Kidney capillary endothelial cell (primary cell): ENCODE data around the gene PER1.
A peak's percentile ranks its signal among the peaks of the same experiment; 100 is the strongest.

ENCODE experiments used
- DNase-seq: peaks from one replicate; pipeline ENCODE4 v3.0.0-alpha.2; 2018; ENCODE audit warnings: low spot score

PER1 gene

DNA sequence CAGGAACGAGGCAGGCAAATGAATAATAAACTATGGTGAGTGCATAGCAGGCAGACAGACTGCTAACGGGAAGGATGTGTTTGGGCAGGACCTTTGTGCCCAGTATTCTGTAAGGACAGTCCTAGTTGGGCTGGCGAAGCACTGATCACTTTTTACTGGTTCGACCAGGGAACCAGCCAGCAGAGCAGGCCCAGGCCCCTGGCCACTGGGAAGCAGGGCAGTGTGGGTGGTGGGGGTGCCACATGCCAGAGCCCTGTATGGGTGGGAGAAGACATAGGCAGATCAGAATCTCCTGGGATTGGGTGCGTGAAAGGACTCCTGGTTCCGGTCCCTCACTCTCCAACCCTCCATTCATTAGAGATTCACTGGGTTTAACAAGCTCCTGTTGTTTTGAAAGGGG is 14.5 kb upstream of the PER1 start:
- DNase-seq: no peak

DNA sequence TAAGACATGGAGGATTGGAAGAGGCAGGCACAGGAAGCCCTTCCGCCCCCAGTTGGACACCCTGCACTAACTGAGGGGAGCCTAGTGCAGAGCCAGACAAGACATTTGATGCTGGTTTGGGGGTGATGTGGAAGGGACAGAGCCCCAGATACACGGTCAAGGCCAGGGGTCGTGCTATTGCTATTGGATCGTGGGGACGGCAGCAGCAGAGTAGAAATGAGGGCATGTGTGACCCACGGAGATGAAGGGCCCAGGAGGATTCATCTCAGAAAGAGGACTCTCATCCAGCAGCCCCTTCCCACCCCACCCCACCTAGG is 12.6 kb upstream of the PER1 start:
- no peak for DNase-seq

DNA sequence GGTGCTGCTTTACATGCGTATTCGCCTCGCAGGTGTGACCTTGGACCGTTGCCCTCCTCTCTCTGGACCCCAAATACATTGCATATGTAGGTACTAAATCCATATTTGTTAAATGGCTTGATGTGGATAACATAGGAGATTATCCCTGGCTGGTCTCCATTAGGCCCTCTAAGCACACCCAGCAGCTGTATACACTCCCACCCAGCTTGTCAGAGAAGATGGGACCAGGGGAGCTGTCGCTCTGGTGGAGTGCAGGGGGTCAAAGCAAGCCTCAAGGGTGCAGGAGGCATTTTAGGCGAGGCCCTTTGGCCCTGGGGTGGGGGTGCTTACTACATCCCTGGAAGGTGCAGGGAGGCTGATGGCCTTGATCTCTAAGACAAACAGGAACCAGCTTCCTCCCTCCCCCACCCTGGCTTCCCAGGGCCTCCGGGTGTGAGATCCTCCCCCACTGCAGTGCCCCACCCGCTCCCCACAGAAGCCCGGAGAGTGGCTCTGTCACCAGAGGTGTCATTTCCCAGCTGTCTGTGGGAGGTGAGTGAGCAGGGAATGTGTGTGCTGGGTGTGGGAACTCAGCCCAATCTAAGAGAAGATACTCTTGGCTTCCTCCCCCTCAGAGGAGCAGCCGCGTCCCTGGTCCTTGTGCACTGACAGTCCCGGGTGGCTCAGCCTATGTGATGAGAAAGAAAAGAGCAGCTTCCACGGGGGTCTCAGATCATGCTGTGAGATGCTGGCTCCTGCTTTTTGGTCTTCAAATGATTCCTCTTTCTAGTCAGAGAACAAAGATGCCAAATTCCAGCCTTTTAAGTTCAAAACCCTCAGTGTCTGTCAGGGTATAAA is 12.0 kb upstream of the PER1 start:
- no peak for DNase-seq

DNA sequence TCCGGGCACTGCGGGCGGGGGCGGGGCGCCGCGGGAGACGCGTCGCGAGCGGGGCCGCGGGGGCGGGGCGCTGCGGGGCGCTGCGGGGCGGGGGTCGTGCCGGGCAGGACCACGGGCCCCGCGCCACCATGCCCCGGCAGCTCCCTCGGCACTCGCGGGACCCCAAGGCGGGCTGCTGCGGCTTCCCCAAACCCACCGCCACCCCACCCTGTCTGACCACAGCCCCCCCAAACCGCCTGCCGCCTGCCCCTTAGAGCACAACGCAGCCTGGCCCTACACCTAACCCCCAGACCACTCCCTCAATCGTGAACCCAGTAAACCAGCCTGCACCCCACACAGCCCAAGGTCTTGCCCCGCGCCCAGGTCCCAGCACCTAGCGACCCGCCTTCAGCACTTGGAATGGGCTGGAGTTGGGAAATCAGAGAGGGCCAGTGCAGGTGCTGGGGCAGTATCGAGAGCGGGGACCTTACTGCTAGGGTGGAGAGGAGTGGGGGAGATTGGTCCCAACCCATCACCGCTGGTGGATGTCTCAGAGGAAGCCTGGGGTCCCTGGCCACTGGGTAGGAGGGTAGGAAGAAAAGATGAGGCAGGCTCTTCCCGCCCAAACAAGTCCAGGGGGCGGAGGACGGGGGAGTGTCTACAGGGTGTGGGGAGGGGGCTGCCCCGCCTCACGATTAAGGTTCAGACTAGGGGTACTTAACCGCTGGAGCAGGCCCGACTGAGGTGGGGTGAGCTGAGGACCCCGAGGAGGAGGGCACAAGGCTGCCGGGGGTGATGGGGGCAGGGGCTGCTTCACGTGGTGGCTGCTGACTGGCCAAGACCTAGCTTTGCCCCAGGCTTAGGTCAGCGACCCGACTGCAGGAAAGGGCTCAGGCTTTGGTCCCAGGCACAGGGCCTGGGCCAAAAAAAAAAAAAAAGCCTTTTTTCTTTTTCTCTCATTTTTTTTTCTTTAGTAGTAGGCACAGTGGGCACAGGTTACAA is 11.1 kb upstream of the PER1 start:
- DNase-seq: no peak

DNA sequence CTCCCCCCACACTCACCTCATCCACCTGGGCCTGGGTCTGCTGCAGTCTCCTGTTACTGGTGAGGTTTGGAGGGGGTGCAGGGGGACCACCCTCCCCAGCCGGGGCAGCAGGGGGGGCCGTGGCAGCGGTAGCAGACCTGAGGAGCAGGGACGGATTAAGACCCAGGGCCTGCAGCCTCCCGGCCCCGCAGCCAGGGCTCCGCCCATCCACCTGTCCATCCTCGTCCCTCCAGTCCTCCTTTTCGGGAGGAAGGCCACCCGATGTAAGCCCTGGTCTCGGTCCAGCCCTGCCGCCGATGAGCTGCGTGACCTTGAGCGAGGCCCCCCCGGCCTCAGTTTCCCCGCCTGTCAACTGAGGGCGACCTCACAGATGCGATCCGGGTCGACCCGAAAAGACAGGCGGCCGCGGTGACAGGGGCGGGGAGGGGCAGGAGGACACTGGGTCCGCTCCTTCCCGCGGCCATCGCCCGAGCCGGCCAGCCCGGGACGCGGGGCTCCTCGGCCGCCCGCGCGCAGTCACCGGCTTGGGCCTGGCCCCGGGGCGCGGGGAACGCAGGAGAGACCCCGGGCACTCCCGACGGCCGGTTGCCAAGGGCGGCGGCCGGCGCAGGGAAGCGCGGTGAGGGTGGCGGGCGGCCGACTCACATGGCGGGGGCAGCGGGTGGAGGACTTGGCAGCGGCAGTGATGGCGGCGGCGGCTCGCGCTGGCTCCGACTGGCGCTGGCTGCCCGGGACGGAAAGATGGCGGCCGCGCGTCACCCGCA is 10.2 kb upstream of the PER1 start, which contains the start of gene VAMP2:
VAMP2 (minus strand) TSS at position 716 of the 764 bp plus-strand sequence; CDS start at position 647, 69 bp downstream.
- no peak for DNase-seq

DNA sequence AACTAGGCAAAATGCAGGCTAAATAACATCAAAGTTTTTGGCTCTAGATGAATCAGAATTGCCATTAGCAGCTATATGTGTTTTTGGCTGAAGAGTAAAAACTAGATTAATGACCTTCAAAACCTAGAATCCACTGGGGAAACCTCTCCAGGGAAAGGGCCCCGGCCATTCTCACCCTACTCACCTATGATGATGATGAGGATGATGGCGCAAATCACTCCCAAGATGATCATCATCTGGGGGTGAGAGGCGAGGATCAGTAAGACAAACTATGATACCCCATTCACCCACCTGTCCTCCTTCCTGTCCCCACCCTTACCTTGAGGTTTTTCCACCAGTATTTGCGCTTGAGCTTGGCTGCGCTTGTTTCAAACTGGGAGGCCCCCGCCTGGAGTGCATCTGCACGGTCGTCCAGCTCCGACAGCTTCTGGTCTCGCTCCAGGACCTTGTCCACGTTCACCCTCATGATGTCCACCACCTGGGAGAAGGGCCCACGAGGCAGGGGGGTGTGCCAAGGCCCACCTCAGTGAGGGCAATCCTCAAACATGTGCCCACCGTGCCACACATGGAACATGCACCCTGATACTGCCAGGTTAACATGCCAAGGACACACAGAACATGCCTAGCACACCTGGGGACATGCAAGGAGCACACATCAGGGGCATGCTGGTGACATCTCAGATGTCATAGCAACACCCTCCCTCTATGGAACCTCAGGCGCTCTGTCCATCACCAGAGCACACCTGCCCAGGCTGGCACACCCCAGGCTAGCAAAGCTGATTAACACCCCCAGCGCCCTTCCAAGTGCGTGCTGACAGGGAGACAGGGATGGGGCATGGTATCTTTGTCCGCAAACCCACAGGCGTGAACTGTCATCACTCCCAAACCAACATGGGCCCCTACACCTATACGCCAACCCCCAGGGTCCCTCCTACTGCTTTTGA is 9.4 kb upstream of the PER1 start:
- no peak for DNase-seq

DNA sequence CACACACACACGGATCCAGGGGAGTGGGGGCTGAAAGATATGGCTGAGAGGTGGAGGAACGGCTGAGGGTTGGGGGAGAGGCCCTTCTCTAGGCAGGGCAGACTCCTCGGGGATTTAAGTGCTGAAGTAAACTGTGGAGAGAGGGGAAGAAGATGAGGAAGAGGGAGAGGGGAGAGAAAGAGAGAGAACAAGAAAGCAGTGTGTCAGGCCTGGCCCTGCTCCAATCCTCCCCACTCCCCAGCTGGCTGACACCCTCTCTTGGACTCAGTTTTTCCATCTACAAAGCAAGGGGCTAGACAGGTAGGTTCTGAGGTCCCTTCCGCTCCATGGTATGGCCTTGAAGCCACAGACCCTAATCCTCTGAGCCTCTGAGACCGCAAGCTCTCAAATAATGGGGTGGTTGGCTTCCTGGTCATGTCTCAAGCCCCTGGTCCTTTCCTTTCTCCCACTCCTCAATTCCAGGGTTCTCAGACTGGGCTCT is 8.6 kb upstream of the PER1 start:
- DNase-seq: no peak

DNA sequence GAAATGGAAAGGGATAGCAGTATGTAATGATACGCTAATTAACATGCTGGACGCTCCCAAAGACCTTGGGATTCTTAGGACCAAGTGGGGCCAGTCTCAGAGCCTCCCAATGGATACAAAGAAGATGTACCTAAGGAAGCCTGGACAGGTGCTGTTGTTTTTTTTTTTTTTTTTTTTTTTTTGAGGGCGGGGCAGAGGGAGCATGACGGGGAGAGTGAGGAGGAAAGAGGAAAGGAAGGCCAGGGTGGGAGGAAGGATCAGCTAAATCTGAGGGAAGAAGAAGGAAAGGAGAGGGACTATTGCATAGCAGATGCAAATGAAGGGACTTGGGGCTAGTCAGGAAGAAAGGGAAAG is 8.0 kb upstream of the PER1 start:
- DNase-seq: no peak

DNA sequence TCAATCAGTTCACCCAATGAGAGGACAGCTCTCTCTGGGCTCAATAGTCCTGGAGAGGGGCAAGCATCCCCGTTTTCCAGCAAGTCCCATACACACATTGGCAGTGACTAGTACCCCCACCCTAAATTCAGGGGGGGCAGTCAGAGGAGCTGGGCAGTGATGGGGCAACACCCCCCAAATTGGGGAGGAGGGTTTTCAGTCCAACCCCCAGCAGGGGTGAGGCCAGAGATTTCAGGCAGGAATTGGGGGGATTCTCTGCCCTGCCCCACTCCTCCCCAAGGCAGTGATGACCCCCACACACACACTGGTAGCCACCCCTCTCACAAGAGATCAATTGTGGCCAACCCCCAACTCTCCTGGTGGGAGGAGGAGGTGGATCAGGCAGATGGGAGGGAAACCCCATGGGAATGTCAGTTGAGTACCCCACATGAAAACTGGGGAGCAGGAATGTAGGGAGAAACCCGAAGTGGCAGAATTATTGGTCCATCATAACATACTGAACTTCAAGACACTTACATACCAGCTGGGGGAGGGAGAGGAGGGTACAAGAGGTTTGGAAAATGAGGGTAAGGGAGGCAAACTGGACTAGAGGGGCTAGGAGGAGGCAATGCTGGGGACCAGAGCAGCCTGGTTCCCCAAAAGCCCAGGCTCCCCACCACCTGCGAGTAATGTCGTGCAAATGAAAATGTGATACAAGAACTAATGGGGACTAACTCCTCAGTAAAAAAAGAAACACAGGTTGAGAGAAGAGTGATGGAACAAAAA is 7.4 kb upstream of the PER1 start:
- no peak for DNase-seq

DNA sequence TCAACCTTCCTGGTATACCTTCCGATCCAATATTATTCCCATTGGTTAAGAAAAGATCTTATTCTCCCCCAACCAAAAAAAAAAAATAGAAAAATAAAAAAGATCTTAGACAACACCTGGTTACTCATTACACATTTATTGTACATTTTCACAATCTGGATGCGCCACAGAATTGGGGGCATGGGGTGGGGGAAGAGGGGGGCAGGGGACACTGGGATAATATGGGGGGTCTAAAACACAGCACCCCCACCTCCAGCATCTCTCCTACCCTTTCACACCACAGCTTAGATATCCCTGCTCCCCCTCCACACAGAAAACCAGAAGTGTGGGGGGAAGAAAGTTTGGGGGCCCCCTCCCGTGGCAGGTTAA is 6.8 kb upstream of the PER1 start:
- no peak for DNase-seq

DNA sequence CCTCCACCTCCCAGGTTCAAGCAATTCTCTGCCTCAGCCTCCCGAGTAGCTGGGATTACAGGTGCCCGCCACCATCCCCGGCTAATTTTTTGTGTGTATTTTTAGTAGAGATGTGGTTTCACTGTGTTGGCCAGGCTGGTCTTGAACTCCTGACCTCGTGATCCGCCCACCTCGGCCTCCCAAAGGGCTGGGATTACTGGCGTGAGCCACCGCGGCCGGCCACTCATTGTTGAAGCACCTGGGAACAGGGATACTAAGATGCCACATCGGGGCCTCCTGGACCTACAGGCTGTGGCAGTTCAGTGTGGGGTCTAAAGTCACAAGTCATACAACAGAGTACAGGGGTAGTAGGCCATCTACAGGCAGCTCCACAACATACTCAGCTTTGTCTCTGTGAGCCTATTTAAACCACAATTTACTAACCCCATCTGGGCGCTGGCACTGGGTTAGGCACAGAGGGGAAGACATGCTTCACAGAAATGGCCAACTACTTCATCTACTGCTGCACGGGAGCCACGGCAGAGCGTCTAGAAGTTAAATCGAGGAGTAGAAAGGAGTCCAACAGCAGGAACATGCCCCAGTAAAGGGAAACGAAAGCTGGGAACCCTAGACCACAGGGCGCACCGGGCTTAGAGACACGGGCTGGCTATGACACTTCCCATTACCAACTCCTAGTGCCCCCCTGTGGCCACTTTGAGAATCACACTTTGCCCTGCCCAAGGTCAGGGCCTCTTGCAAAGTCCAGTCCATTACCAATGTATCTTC is 6.2 kb upstream of the PER1 start:
- DNase-seq: no peak

DNA sequence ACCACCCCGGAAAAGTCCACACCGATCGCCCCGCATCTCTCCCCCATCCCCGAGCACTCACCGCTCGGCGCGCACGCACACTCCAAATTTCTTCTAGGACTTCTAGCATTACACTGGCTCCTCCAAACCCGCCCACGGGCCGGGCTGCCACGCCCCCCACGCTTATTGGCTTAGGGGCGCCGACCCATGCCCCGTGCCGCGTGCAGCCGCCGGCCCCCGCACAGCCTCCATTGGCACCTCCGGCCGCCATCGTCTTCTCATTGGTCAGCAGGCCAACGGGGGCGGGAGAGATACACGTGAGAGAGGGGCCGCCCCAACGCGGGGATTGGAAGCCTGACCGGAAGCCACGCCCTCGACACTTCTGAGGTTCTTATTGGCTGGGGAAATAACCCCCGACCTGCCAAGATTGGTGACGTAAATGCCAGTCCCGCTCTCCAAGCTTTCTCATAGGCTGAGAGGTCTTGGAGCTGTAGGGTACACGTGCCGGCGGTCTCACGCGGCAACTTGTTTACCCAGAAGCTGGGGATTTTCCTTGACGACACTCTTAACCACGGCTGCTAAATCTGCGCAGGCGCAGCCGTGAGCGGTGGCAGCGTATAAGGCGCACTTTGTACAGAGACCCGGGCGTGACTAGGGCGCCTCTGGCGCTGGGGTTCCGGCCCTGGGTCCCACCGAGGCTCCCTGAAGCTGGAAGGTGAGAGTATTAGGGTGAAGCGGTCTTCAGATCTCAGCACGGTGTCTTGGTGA is 4.2 kb upstream of the PER1 start:
- DNase-seq: peak; percentile 100

DNA sequence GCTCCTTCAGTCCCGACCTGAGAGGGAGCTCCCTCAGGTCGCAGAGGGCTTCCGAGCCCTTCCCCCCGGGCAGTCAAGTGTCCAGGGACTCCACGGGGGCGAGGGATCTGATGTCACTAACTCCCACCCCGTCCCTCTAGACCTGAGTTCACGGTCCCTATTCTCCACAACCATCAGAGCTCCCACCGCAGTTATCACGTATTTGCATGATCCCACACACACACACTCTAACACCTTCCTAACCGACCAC is 3.7 kb upstream of the PER1 start:
- no peak for DNase-seq

DNA sequence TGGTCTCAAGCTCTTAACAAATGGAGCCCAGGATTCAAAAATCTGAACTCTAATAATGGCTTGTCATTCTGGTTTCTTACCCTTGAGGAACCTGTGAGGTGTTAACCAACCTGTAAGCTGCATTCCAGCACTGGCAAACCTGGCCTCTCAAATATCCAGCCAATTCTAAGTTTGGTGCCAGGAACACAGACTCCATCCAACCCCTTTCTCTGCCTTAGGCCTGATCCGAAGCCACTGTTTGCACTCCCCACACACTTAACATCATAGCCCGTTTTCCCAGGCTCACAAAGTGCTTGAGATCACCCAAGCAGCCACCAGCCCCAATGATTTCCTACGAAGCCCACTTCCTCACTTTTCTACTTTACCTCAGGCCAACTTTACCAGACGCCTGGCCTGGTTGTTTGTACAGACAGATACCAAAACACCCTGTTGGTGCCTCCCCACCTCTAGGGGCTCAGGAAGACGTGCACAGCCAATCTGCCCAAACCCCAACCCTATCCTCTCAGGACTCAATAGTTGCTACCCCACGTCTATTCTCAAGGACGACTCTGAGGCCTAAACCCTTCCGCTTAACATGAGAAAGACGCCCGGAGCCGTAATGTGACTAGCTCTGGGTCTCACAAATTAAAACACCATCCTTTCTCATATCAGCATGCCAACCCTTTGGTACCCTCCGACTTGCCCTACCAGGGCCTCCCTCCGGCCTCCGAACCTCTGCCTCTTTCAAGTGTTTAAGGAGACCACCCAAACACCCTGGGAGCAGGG is 3.2 kb upstream of the PER1 start:
- no peak for DNase-seq

DNA sequence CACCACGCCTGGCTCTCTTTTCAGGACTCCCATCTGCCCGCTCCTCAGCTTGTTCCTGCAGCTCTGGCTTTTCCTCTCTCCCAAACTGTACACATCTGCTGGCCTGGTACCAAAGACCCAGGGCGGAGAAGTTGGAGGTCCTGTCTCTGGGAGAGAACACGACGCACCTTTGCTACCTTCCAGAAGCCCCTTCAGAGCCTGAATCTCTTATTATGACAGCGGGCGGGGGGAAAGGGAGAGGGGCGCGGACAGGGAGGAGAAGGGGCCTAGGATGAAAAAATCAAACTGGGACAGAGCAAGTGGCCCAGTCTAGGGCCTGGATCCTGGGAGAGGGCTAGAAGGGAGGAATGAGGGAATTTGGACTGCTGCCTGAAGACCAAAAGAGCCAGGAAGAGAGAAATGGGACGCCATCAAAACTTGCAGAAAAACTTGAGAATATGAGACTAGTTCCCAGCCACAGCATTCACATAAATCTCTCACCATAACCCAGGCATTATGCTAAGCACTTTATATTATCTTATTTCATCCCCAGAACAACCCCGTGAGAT is 2.5 kb upstream of the PER1 start:
- no peak for DNase-seq

DNA sequence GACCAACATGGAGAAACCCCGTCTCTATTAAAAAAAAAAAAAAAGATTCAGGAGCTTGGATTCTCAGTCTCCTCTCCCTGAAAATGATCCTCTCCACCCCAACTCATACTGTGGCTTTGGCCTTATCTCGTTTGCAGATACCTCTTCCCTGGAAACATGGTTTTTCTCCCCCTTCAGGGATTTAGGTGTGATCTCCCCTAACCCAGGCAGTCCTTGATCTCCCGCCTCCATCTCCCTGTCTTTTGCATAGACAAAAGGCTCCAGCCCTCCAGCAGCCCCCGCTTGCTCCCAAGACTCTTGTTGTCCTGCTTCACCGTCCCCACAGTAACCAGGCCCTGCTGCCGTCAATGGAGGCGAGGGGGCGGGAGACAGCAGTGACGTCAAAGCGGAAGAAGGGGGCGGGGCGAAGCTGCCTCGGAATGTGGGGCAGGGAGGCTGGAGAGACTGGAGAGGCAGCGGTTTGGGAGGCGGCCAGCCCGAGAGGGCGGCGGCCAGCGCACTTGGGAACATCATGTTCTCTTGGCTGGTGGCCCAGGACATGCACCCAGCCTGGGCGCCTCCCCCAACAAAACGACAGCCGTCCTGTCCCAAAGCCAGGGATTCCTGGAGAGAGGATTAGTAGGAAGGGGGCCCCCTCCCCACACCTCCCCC is 1.9 kb upstream of the PER1 start:
- DNase-seq: peak; percentile 90

DNA sequence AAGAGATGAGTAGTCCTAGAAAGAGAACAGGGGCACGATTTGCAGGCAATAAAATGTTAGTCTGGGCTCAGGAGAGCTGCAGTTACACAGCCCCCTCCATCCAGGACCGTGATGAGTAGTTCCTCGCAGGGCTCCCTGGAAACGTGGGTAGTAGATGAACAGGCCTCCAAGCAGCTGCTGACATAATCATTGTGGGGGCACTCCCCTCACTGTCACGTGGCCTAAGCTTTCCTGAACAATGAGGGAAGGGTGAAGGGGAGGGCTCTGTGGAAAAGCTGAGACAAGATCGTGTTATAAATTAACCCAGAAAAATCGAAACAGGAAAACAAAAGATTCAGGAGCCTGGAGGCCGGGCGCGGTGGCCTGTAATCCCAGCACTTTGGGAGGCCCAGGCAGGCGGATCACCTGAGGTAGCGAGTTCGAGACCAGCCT is 1.3 kb upstream of the PER1 start:
- no peak for DNase-seq

DNA sequence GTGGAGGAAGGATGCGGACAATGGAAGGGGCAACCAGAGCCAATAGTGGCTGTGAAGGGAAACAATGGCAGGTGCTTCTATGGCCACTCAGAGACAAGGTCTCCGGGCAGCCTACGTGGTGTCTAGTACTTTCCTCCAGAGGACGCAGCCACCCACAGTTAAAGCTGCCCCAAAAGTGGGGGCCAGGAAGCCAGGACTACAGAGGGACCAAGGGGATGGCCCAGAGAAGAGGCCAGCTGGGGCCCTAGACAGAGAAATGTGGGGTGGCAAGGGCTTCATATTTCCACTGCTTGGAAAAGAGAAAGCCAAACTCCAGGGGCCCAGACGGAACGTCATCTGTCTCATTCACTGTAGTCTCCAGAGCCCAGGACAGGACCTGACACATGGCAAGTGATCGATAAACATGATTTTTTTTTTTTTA is 837 bp upstream of the PER1 start:
- no peak for DNase-seq
